ENCODE results near the gene PDSS2.

DNA sequence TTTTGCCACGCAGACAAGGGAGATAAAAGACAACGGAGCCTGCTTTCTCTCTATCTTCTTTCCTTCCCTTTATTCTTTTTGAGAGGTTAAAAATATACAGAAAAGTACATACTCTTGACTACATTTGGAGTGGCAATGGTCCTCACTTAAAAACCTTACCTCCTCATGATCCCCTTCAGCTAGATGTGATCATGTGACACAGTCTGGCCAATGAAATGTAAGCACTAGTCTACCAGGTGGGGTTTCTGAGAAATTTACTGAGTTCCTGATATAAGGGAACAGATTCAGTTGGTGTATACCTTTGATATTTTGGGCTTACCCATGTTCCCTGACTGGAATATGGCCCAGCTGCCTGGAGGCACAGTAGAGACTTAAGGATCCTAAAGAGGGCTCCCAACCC, 178.6 kb downstream of the PDSS2 start:
- TF ChIP-seq, protein P1, sequence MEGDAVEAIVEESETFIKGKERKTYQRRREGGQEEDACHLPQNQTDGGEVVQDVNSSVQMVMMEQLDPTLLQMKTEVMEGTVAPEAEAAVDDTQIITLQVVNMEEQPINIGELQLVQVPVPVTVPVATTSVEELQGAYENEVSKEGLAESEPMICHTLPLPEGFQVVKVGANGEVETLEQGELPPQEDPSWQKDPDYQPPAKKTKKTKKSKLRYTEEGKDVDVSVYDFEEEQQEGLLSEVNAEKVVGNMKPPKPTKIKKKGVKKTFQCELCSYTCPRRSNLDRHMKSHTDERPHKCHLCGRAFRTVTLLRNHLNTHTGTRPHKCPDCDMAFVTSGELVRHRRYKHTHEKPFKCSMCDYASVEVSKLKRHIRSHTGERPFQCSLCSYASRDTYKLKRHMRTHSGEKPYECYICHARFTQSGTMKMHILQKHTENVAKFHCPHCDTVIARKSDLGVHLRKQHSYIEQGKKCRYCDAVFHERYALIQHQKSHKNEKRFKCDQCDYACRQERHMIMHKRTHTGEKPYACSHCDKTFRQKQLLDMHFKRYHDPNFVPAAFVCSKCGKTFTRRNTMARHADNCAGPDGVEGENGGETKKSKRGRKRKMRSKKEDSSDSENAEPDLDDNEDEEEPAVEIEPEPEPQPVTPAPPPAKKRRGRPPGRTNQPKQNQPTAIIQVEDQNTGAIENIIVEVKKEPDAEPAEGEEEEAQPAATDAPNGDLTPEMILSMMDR (IDR thresholded peaks at IDR 0.05), result no peak
- no peak for TF ChIP-seq POLR2A (IDR thresholded peaks at IDR 0.05)
